ENCODE data around the gene OSBPL5.

DNA sequence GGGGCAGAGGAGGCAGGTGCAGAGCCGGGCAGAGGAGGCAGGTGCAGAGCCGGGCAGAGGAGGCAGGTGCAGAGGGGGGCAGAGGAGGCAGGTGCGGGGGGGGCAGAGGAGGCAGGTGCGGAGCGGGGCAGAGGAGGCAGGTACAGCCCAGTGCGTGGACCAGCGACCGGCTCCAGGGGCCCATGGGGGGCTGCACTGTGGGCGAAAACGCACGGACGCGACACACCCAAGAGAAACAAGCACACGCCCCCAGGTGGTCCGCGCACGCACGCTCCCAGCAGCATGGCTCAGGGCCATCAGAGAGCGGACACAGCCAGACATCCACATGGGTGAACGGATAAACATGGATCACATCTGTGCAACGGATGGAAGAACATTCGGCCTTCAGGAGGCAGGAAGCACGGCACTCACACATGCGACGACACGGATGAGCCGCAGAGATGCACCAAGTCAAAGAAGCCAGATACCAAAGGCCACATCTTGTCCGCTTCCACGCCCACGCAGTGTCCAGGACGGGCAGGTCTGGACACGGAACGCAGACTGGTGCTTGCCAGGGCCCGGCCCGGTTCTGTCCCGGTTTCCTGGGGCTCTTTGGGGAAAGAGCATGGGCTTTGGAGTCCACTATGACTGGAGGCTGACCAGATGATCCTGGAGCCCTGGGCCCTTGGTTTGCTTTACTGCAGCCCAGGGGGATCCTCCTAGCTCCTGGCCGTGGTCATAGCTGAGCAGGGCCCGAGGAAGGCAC lies 21.8 kb downstream of the OSBPL5 start:
- TF ChIP-seq, protein P1, sequence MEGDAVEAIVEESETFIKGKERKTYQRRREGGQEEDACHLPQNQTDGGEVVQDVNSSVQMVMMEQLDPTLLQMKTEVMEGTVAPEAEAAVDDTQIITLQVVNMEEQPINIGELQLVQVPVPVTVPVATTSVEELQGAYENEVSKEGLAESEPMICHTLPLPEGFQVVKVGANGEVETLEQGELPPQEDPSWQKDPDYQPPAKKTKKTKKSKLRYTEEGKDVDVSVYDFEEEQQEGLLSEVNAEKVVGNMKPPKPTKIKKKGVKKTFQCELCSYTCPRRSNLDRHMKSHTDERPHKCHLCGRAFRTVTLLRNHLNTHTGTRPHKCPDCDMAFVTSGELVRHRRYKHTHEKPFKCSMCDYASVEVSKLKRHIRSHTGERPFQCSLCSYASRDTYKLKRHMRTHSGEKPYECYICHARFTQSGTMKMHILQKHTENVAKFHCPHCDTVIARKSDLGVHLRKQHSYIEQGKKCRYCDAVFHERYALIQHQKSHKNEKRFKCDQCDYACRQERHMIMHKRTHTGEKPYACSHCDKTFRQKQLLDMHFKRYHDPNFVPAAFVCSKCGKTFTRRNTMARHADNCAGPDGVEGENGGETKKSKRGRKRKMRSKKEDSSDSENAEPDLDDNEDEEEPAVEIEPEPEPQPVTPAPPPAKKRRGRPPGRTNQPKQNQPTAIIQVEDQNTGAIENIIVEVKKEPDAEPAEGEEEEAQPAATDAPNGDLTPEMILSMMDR (conservative IDR thresholded peaks at IDR 0.05; ENCODE audit: low read length): no peak
- no peak for TF ChIP-seq EZH2phosphoT487 (IDR thresholded peaks at IDR 0.05; ENCODE audit: borderline replicate concordance)

All from Loucy (cell line).